Epithelial cell of proximal tubule (primary cell): ENCODE data around the gene DNPEP. TPM values are rescaled to one million over a fixed set of nuclear protein-coding genes. Genes with fewer than 3 reads are reported as not detected.

Source experiments
- DNase-seq: peaks from one replicate; pipeline ENCODE4 v3.0.0-alpha.2; 2011; ENCODE audit warnings: low read depth
- H3K4me3 ChIP-seq: 2 replicates; pipeline ENCODE4 v1.5.1; 2011; ENCODE audit warnings: low read depth, mild to moderate bottlenecking, low read length
- CTCF ChIP-seq: conservative IDR thresholded peaks from 2 replicates; pipeline ENCODE4 v1.5.1; 2012; ENCODE audit warnings: low read depth, mild to moderate bottlenecking, low read length
- total RNA-seq: library from RNA; depleted of rRNA; stranded (reverse); fragments of >200 nt; gene quantifications from 2 replicates; pipeline ENCODE4 v1.2.3, GENCODE V29; 2015

The DNPEP gene
- total RNA-seq, 1 donor from 2014 or later, result 40.0 TPM

GRCh38 chr2:219419012-219419324, 31.3 kb upstream of the DNPEP start:
- no peak for DNase-seq
- no peak overlapping the region for H3K4me3 ChIP-seq
- no peak for TF ChIP-seq CTCF

- no peak for DNase-seq
- no peak for TF ChIP-seq CTCF
- peak within 1 kb of the TSS; percentile 2 for H3K4me3 ChIP-seq
Observed at GRCh38 chr2:219418155-219419011, 30.7 kb upstream of the DNPEP start, which contains the start of gene DES. Gene DES (plus strand): TSS chr2:219418377. CDS start chr2:219418463, 86 bp downstream.

- TF ChIP-seq CTCF, result no peak
- no peak for DNase-seq
Observed at GRCh38 chr2:219417374-219417773, 29.7 kb upstream of the DNPEP start.

GRCh38 chr2:219416938-219417337, 29.2 kb upstream of the DNPEP start:
- DNase-seq, result no peak
- no peak overlapping the region for H3K4me3 ChIP-seq
- TF ChIP-seq CTCF, result no peak

More at GRCh38 chr2:219417374-219417773, 29.7 kb upstream of the DNPEP start:
- no peak overlapping the region for H3K4me3 ChIP-seq

- H3K4me3 ChIP-seq, result no peak overlapping the region
- no peak for TF ChIP-seq CTCF
- no peak for DNase-seq
Observed at GRCh38 chr2:219416235-219416602, 28.5 kb upstream of the DNPEP start.

- TF ChIP-seq CTCF, result no peak
- no peak for DNase-seq
- no peak overlapping the region for H3K4me3 ChIP-seq
Observed at GRCh38 chr2:219415580-219416234, 28.0 kb upstream of the DNPEP start.

GRCh38 chr2:219414857-219415256, 27.1 kb upstream of the DNPEP start:
- TF ChIP-seq CTCF, result no peak
- DNase-seq, result no peak
- no peak overlapping the region for H3K4me3 ChIP-seq
